HS-27A (cell line): ENCODE measurements around the gene ZNF587B.
"Not testable (repeated sequence)": the region's sequence is repeated elsewhere in the genome, so short reads cannot be mapped to it uniquely, and the experiment has no call there.

Experiments used
- DNase-seq: peaks from one replicate; pipeline ENCODE4 v3.0.0-alpha.2; 2012; ENCODE audit warnings: low read depth, missing footprints

The ZNF587B gene

DNA sequence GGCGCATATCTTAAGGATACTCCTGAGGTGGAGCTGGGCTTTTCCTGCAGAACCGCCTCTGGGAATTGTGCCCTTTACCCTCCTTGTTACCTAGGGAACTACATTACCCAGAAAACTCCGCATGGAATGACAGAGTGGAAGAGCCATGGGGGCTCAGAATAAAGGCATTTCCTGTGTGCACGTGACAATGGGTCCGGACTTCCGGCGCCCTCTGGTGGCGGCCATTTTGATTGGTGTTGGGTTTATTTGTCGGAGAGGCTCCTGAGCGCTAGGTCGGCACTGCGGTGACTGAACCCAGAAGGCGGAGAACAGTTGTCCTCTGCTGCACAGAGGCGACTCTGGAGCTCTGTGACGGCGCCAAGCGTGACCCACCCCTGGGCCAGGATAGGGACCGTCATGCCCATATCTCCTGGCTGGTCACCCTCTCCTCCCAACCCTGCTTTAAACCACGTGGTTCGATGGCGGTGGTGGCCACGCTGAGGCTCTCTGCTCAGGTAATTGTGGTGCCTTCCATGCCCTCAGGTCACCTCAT, at the start of gene ZNF587B:
TSS of gene ZNF587B (plus strand) at position 229 of the 532 bp plus-strand sequence. CDS start at position 459, 230 bp downstream.
- no peak for DNase-seq

DNA sequence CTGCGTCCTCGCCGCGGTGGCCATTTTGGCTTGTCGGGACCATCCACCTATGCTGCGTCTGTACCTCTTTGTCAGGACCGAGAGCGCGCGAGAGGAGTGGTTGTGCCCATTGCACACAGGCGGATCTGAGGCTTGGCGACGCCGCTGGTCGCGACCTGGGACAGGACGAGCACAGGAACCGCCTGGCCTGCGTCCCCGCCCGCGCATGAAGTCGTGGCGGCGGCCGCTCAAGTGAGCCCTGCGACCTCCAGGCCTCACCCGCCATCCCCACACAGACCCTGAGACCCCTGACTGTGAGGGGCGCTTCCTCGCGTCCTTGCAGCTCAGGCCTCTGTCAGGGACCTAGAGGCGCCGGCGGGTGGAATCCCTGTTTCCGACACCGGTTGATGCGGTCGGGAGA, 43.8 kb upstream of the ZNF587B start:
- DNase-seq = no peak

DNA sequence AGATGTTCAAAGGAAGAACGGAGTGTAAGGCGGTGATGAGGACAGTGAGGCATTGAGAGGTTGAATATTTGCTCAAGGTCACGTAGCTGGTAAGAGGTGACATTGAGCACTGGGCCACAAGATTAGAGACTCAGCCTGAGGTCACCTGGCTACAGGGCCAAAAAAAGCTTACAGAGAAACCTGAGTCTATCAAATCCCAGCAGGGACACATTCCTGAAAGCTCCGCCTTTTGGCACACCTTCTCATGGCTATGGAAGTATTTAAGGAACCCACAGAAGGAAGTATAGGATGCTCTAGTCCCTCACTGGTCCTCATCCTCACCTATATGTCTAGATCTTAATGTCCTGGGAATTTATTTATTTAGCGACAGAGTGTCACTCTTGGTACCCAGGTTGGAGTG, 43.2 kb upstream of the ZNF587B start:
- no peak for DNase-seq

- DNase-seq = no peak
Observed at GRCh38 chr19:57788114-57788692, 41.9 kb upstream of the ZNF587B start.

GRCh38 chr19:57789288-57789687, 40.8 kb upstream of the ZNF587B start:
- DNase-seq = no peak

- not testable (repeated sequence) for DNase-seq
Observed at GRCh38 chr19:57796580-57796979, 33.5 kb upstream of the ZNF587B start.

GRCh38 chr19:57800696-57801095, 29.4 kb upstream of the ZNF587B start:
- DNase-seq = no peak

DNA sequence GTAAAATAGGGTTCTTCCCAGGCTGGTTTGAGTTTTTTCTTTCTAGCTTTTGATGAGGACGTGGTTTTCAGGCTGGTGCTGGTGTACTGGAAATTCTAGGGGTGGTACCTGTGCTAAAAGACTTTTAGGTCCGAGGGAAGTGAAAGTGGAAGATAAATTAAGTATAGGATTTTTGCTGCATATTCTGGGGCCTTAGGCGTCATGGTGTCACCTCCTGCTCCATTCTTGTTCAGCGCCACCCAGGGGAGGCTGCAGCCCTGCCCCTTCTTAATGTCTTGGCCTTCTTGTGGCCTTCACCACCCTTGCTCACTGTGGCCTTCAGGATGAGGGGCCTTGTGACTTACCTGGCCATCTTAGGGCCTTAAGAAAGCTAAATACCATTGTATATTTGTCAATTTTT, 27.8 kb upstream of the ZNF587B start:
- DNase-seq = no peak

GRCh38 chr19:57803265-57803593, 26.9 kb upstream of the ZNF587B start:
- DNase-seq = no peak

GRCh38 chr19:57803594-57804325, 26.3 kb upstream of the ZNF587B start:
- peak; percentile 69 for DNase-seq

- DNase-seq = no peak
Observed at GRCh38 chr19:57807541-57807940, 22.6 kb upstream of the ZNF587B start.

- not testable (repeated sequence) for DNase-seq
Observed at GRCh38 chr19:57810410-57811295, 19.4 kb upstream of the ZNF587B start.

DNA sequence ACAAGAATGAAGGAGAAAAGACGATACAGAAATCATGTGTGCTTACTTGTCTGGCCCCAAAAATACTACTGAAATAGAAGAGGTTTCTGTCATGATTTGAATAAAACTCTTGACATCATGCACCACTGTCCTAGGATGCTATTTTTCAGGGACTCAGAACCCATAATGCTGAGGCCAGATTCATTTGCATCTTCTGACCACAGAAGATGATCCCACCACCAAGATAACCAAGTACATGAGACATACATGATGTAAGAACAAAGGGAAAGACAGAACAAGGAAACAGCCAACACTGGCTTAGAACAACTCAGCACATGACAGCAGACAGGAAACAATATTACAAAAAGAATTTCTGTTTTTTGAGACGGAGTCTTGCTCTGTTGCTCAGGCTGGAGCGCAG, 17.9 kb upstream of the ZNF587B start:
- DNase-seq = no peak

DNA sequence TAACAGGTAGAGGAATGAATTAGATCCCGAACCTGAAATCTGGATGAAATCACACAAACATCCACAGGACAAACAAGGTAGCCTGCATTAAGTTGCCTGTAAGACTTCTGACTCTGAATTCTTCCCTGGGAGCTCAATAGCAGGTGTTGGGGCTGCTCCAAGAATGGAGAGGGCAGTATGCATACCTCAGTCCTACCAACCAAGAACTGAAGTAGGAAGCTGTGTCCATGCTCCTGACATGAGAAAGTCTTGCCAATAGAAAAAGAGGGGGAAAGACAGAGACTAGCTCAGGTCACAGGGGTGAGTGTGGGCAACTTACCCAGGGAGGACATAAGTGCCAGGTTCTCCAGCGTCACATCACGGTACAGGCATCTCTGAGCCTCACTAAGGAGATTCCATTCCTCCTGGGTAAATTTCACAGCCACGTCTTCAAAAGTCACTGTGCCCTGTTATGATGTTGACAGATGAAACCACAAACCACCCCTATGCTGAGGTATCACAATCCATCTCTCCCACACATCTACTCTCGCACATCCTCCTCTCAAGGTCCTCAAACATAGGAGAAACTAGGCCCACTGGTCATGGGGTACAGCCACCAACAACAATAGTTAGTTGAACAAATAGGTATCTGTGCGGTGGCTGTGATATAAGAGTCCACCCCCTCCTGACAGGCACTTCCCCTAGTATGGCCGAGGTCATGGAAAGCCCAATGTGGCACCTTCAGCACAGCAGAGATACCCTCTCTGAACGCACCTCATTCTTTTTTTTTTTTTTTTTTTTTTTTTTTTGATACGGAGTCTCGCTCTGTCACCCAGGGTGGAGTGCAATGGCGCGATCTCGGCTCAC, 16.9 kb upstream of the ZNF587B start:
- not testable (repeated sequence) for DNase-seq

GRCh38 chr19:57813919-57814504, 16.1 kb upstream of the ZNF587B start:
- DNase-seq = no peak

GRCh38 chr19:57814505-57815246, 15.4 kb upstream of the ZNF587B start, which contains the start of gene ZNF552:
Gene ZNF552, minus strand, starts transcription at chr19:57814913. Its CDS starts 170 bp downstream, at chr19:57814743.
- DNase-seq = peak; percentile 66

DNA sequence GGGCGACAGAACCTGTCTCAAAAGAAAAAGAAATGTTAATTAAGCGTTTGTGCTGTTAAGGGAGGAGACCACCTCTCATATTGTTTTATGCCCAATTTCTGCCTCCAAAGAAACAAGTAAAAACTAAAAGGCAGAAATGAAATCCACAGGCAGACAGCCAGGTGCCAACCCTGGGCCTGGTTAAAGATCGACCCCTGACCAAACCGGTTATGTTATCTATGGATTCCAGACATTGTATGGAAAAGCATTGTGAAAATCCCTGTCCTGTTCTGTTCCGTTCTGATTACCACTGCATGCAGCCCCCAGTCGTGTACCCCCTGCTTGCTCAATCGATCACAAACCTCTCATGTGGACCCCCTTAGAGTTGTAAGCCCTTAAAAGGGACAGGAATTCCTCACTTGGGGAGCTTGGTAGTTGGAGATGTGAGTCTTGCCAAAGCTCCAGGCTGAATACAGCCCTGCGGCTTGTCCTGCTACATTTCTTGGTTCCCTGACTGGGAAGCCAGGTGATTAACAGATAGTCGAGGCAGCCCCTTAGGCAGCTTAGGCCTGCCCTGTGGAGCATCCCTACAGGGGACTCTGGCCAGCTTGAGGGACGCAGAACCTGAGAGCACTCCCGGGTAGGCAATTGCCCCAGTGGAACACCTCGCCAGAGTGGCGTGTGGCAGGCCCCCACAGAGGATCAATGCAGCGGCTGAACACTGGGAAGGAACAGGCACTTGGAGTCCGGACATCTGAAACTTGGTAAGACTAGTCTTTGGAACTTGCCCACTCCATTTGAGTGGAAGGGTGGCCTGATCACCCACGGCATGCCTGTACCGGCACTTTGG, 14.6 kb upstream of the ZNF587B start:
- DNase-seq = no peak

DNA sequence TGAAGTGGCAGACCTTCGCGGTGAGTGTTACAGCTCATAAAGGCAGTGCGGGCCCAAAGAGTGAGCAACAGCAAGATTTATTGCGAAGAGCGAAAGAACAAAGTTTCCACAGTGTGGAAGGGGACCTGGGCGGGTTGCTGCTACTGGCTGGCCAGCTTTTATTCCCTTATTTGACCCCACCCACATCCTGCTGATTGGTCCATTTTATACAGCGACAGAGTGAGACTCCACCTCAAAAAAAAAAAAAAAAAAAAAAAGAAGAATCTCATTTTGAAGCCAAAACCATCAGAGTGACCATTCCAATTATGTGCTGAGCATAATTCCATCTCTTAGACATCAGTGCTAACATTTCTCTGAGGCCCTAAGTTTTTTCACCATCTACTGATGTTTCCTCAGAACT, 13.4 kb upstream of the ZNF587B start:
- no peak for DNase-seq

DNA sequence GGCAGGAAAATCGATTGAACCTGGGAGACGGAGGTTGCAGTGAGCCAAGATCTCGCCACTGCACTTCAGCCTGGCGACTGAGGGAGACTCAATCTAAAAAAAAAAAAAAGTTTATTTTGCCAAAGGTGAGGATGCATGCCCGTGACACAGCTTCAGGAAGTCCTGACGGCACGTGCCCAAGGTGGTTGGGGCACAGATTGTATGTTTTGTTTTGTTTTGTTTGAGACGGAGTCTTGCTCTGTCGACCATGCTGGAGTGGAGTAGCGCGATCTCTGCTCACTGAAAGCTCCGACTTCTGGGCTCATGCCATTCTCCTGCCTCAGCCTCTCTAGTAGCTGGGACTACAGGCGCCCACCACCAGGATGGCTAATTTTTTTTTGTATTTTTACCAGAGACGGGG, 12.1 kb upstream of the ZNF587B start:
- DNase-seq = no peak

DNA sequence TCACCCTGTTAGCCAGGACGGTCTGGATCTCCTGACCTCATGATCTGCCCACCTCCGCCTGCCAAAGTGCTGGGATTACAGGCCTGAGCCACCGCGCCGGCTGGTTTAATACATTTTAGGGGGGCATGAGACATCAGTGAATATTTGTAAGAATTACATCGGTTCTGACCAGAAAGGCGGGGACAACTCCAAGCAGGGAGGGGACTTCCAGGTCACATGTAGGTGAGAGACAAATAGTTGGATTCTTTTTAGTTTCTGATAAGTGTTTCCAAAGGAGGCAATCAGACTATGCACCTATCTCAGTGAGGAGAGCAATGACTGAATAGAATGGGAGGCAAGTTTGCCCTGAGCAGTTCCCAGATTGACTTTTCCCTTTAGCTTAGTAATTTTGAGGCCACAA, 11.7 kb upstream of the ZNF587B start:
- no peak for DNase-seq
